K562 (cell line): ENCODE measurements around the gene APOC1. TPM values are rescaled to one million over a fixed set of nuclear protein-coding genes. Genes with fewer than 3 reads are reported as not detected.

ENCODE experiments used
- ARNT ChIP-seq, 2 experiments: fragments of 450-650 bp; IDR thresholded peaks; 2 replicates each; pipeline ENCODE4 v1.6.1; 2016; ENCODE audit warnings: mild to moderate bottlenecking in 1 of 2
- CHCHD3 ChIP-seq: fragments of 250-450 bp; sonication (Bioruptor Pico); IDR thresholded peaks from 2 replicates; pipeline ENCODE4 v2.1.2; 2022; ENCODE audit warnings: mild to moderate bottlenecking
- CREB3L1 ChIP-seq: fragments of 450-650 bp; IDR thresholded peaks from 2 replicates; pipeline ENCODE4 v1.6.1; 2014; ENCODE audit warnings: low read depth, mild to moderate bottlenecking, moderate library complexity, borderline replicate concordance
- EZH2 ChIP-seq: IDR thresholded peaks from 2 replicates; pipeline ENCODE4 v1.6.1; 2012; ENCODE audit warnings: low read depth, mild to moderate bottlenecking, inconsistent platforms, low read length, borderline replicate concordance
- FOXP4 ChIP-seq: sonication (generic); formaldehyde crosslinking; IDR thresholded peaks from 2 replicates; pipeline ENCODE4 v1.8.0; 2022; ENCODE audit warnings: mild to moderate bottlenecking, missing genetic modification reagents, borderline replicate concordance
- GABPB2 ChIP-seq: fragments of 250-450 bp; sonication (Bioruptor Pico); conservative IDR thresholded peaks from 2 replicates; pipeline ENCODE4 v1.5.1; 2021; ENCODE audit warnings: mild to moderate bottlenecking
- GATAD2A ChIP-seq: fragments of 450-650 bp; IDR thresholded peaks from 2 replicates; pipeline ENCODE4 v1.6.1; 2017
- HEY1 ChIP-seq: fragments of 250-450 bp; sonication (Bioruptor Pico); IDR thresholded peaks from 2 replicates; pipeline ENCODE4 v1.5.0; 2020; ENCODE audit warnings: mild to moderate bottlenecking, moderate library complexity, borderline replicate concordance
- HMGN3 ChIP-seq: IDR thresholded peaks from 2 replicates; pipeline ENCODE4 v1.6.1; 2011; ENCODE audit warnings: borderline replicate concordance, low read depth, mild to moderate bottlenecking, mixed read lengths, low read length; ENCODE audit not compliant: insufficient read length; ENCODE audit errors: extremely low read depth
- MBD2 ChIP-seq: sonication (generic); IDR thresholded peaks from 2 replicates; pipeline ENCODE4 v1.6.1; 2016; ENCODE audit warnings: low read depth, borderline replicate concordance
- NBN ChIP-seq: fragments of 450-650 bp; IDR thresholded peaks from 2 replicates; pipeline ENCODE4 v1.6.1; 2016; ENCODE audit warnings: low read depth, mild to moderate bottlenecking
- NR1H2 ChIP-seq: sonication (generic); formaldehyde crosslinking; IDR thresholded peaks from 2 replicates; pipeline ENCODE4 v1.4.0; 2020; ENCODE audit warnings: mild to moderate bottlenecking, missing genetic modification reagents
- PHB2 ChIP-seq: fragments of 450-650 bp; IDR thresholded peaks from 2 replicates; pipeline ENCODE4 v1.6.1; 2017; ENCODE audit warnings: low read depth
- RBM22 ChIP-seq: fragments of 200-400 bp; formaldehyde crosslinking; IDR thresholded peaks from 2 replicates; pipeline ENCODE4 v1.6.1; 2018; ENCODE audit warnings: low read length, low read depth; ENCODE audit not compliant: poor library complexity, severe bottlenecking
- SMAD2 ChIP-seq: fragments of 150-350 bp; IDR thresholded peaks from 2 replicates; pipeline ENCODE4 v1.6.1; 2014; ENCODE audit warnings: low read depth, mild to moderate bottlenecking, low read length
- TSC22D4 ChIP-seq: fragments of 450-650 bp; IDR thresholded peaks from 2 replicates; pipeline ENCODE4 v1.6.1; 2016; ENCODE audit warnings: missing genetic modification characterization, missing biosample characterization, control low read depth
- WHSC1 ChIP-seq: IDR thresholded peaks from one replicate; pipeline ENCODE4 v1.6.1; 2012; ENCODE audit warnings: low read length, control low read depth, inconsistent platforms
- ZBTB2 ChIP-seq: fragments of 450-650 bp; IDR thresholded peaks from 2 replicates; pipeline ENCODE4 v1.6.1; 2016; ENCODE audit warnings: antibody characterized with exemption
- ZBTB33 ChIP-seq: sonication (generic); formaldehyde crosslinking; IDR thresholded peaks from 2 replicates; pipeline ENCODE4 v1.8.1; 2023; ENCODE audit warnings: mild to moderate bottlenecking, missing genetic modification reagents
- ZNF445 ChIP-seq: fragments of 250-450 bp; sonication (Bioruptor Pico); IDR thresholded peaks from 2 replicates; pipeline ENCODE4 v1.4.0; 2020; ENCODE audit warnings: low read depth, mild to moderate bottlenecking, moderate library complexity
- ZNF644 ChIP-seq: fragments of 200-800 bp; sonication (Bioruptor generic); IDR thresholded peaks from 2 replicates; pipeline ENCODE4 v1.6.1; 2016; ENCODE audit warnings: low read depth, missing genetic modification characterization, missing compliant biosample characterization
- ZNF76 ChIP-seq: fragments of 250-450 bp; sonication (Bioruptor Pico); IDR thresholded peaks from 2 replicates; pipeline ENCODE4 v1.4.0; 2020; ENCODE audit warnings: mild to moderate bottlenecking, moderate library complexity, borderline replicate concordance
- polyA plus RNA-seq, 8 experiments: library from polyadenylated mRNA; depleted of rRNA in 4 of 8; stranded (reverse) in 5 of 8; unstranded in 3 of 8; fragments of >200 nt; fragmentation: Nextera tagmentation in 2 of 8; fragmentation: Illumina TruSeq in 1 of 8; extraction: Ambion mirVana in 2 of 8; extraction: Trizol in 1 of 8; gene quantifications; 2 replicates each; pipeline versions ENCODE4 v1.2.1 to v1.2.3, GENCODE V29; 2011 to 2014; ENCODE audit warnings: inconsistent platforms in 1 of 8, missing spikeins in 1 of 8
- total RNA-seq, 7 experiments: library from RNA; depleted of rRNA in 6 of 7; stranded (reverse); fragments of >200 nt in 6 of 7; fragmentation: Illumina TruSeq in 2 of 7; extraction: Trizol in 2 of 7; gene quantifications; 2 replicates each; pipeline versions ENCODE4 v1.2.1 to v1.2.3, GENCODE V29; 2011 to 2021; ENCODE audit warnings: low replicate concordance in 1 of 7

The APOC1 gene
- total and polyA plus RNA-seq, 9 of the 15 experiments (the other 6 are each of a cell fraction or from before 2014, with no cell fraction given): 115 to 408 (median 220) TPM

GRCh38 chr19:44954649-44955504, 40.5 kb downstream of the APOC1 start, which contains the start of gene CLPTM1 (continued):
- TF ChIP-seq RBM22 (no peak), MBD2 (0 out of 2 replicates have a peak, but pooled peaks have one; percentile 10), HEY1 (CRISPR knock-in tag) (no peak), WHSC1 (no peak), TSC22D4 (tag) (no peak), NR1H2 (CRISPR knock-in tag) (peak; percentile 72; the same call in 1 of the 2 replicates), NBN (peak; percentile 98), PHB2 (no peak), GATAD2A (no peak), HMGN3 (no peak), ZNF76 (no peak), ARNT (IDR thresholded peaks at IDR 0.05) (peak; percentile 89 to 96), FOXP4 (CRISPR knock-in tag) (peak; percentile 17; the same call in 1 of the 2 replicates), ZBTB2 (0 out of 2 replicates have a peak, but pooled peaks have one; percentile 11), ZNF445 (CRISPR knock-in tag) (no peak), CREB3L1 (peak; percentile 86), EZH2 (no peak), ZBTB33 (CRISPR knock-in tag) (peak; percentile 22; the same call in 1 of the 2 replicates), CHCHD3 (no peak), ZNF644 (tag) (no peak), GABPB2 (CRISPR knock-in tag) (no peak), SMAD2 (no peak)
